ENCODE results near the gene RALGAPA2.

The RALGAPA2 gene

GRCh38 chr20:20529597-20529996, 182.8 kb downstream of the RALGAPA2 start:
- DNase-seq: no peak

GRCh38 chr20:20528861-20529260, 183.6 kb downstream of the RALGAPA2 start:
- no peak for DNase-seq

- DNase-seq: no peak
Observed at GRCh38 chr20:20527661-20528060, 184.8 kb downstream of the RALGAPA2 start.

- no peak for DNase-seq
Observed at GRCh38 chr20:20525756-20526155, 186.7 kb downstream of the RALGAPA2 start.

- DNase-seq: no peak
Observed at GRCh38 chr20:20525214-20525613, 187.2 kb downstream of the RALGAPA2 start.

GRCh38 chr20:20524756-20525155, 187.7 kb downstream of the RALGAPA2 start:
- no peak for DNase-seq

- DNase-seq: no peak
Observed at GRCh38 chr20:20521736-20522135, 190.7 kb downstream of the RALGAPA2 start.

GRCh38 chr20:20520776-20521175, 191.7 kb downstream of the RALGAPA2 start:
- no peak for DNase-seq

- no peak for DNase-seq
Observed at GRCh38 chr20:20519269-20519668, 193.2 kb downstream of the RALGAPA2 start.

GRCh38 chr20:20518263-20518662, 194.2 kb downstream of the RALGAPA2 start:
- DNase-seq: no peak

- DNase-seq: no peak
Observed at GRCh38 chr20:20517296-20517695, 195.1 kb downstream of the RALGAPA2 start.

- no peak for DNase-seq
Observed at GRCh38 chr20:20513720-20514119, 198.7 kb downstream of the RALGAPA2 start.

- no peak for DNase-seq
Observed at GRCh38 chr20:20505554-20505953, 206.9 kb downstream of the RALGAPA2 start.

- DNase-seq: no peak
Observed at GRCh38 chr20:20503777-20504530, 208.5 kb downstream of the RALGAPA2 start.

- DNase-seq: no peak
Observed at GRCh38 chr20:20501128-20501527, 211.3 kb downstream of the RALGAPA2 start.

GRCh38 chr20:20500312-20500711, 212.1 kb downstream of the RALGAPA2 start:
- DNase-seq: no peak

GRCh38 chr20:20499439-20499838, 213.0 kb downstream of the RALGAPA2 start:
- no peak for DNase-seq

GRCh38 chr20:20498076-20498861, 214.2 kb downstream of the RALGAPA2 start:
- DNase-seq: peak; percentile 7

GRCh38 chr20:20497242-20497978, 215.0 kb downstream of the RALGAPA2 start:
- no peak for DNase-seq

- no peak for DNase-seq
Observed at GRCh38 chr20:20495729-20496503, 216.5 kb downstream of the RALGAPA2 start.

- DNase-seq: no peak
Observed at GRCh38 chr20:20493701-20494100, 218.7 kb downstream of the RALGAPA2 start.

GRCh38 chr20:20492521-20493332, 219.7 kb downstream of the RALGAPA2 start:
- DNase-seq: peak; percentile 69

Data from COR-L47 (cell line).